Tibial nerve (tissue), 4 donors: ENCODE data around the gene KRT222. TPM values are rescaled to one million over a fixed set of nuclear protein-coding genes. Genes with fewer than 3 reads are reported as not detected.
A peak's percentile ranks its signal among the peaks of the same experiment; 100 is the strongest.

ENCODE experiments used
- DNase-seq, 2 donors: peaks; one replicate each; pipeline ENCODE4 v3.0.0-alpha.2; 2019; ENCODE audit warnings: low spot score in 2 of 2
- H3K27ac ChIP-seq, 4 donors: fragments of 200-600 bp; sonication (generic) in 3 of 4; one replicate each; pipeline ENCODE4 v1.5.1; 2017 to 2019; ENCODE audit warnings: mild to moderate bottlenecking in 1 of 4
- H3K27me3 ChIP-seq, 2 donors: fragments of 200-600 bp; sonication (generic) in 1 of 2; one replicate each; pipeline versions ENCODE4 v1.5.1 to v1.6.0; 2017 to 2019
- H3K36me3 ChIP-seq, 3 donors: fragments of 200-600 bp; sonication (generic); one replicate each; pipeline ENCODE4 v1.5.1; 2018 to 2019
- H3K4me1 ChIP-seq, 4 donors: fragments of 200-600 bp; sonication (generic) in 3 of 4; one replicate each; pipeline ENCODE4 v1.5.1; 2017 to 2019
- H3K4me3 ChIP-seq, 4 donors: fragments of 200-600 bp; sonication (generic) in 3 of 4; one replicate each; pipeline ENCODE4 v1.5.1; 2017 to 2019; ENCODE audit warnings: mild to moderate bottlenecking in 1 of 4, moderate library complexity in 1 of 4
- H3K9me3 ChIP-seq, 4 donors: fragments of 200-600 bp; sonication (generic) in 3 of 4; one replicate each; pipeline ENCODE4 v1.5.1; 2017 to 2019
- EP300 ChIP-seq, 2 donors: sonication (generic); formaldehyde crosslinking; IDR thresholded peaks; one replicate each; pipeline ENCODE4 v1.6.1; 2017; ENCODE audit warnings: antibody characterized with exemption in 2 of 2, mild to moderate bottlenecking in 1 of 2
- POLR2A ChIP-seq, 2 donors: fragments of 450-650 bp; IDR thresholded peaks; one replicate each; pipeline ENCODE4 v1.6.1; 2017; ENCODE audit warnings: antibody characterized with exemption in 2 of 2, mild to moderate bottlenecking in 2 of 2, moderate library complexity in 2 of 2
- WGBS, 2 donors: methylation state at CpG; one replicate each; pipeline ENCODE4 v1.1.5; 2018; 5-methylcytosine and 5-hydroxymethylcytosine counted together
- total RNA-seq, 4 donors: library from RNA; depleted of rRNA; stranded (reverse); fragments of >200 nt; gene quantifications; one replicate each; pipeline ENCODE4 v1.1.0, GENCODE V29; 2016
- TF ChIP-seq, protein P1 (sequence below), 5 experiments: fragments of 200-600 bp in 3 of 5; fragments of 450-650 bp in 2 of 5; sonication (generic) in 3 of 5; IDR thresholded peaks; one replicate each; pipeline ENCODE4 v1.5.1; 2016 to 2019; ENCODE audit warnings: antibody characterized with exemption in 5 of 5, mild to moderate bottlenecking in 3 of 5, moderate library complexity in 2 of 5

The KRT222 gene
- total RNA-seq, 4 donors from 2014 or later: 2.7 to 17.9 (median 7.6) TPM

DNA sequence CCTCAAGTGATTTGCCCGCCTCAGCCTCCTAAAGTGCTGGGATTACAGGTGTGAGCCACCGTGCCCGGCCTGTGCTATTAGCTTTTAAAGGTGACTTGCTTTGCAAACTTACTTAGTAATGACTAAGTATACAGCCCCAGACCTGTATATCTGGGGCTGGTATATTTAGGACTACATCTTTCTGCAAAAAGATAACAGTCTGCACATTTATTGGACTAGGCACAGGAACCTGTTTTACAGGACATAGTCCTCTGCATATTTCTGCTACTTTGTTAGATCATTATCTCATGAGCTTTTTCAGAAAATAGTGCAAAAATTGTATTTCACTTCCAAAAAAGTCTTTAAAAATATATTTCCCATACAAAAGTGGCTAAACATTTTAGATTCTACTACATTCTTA lies 37.3 kb upstream of the KRT222 start:
- WGBS, 2 donors: 93 to 95% methylated on average over 3 of the region's 3 CpGs
- H3K4me1 ChIP-seq: peaks cover 0 to 26% (median 0%) of the 10 kb centered on the region in 4 donors

DNA sequence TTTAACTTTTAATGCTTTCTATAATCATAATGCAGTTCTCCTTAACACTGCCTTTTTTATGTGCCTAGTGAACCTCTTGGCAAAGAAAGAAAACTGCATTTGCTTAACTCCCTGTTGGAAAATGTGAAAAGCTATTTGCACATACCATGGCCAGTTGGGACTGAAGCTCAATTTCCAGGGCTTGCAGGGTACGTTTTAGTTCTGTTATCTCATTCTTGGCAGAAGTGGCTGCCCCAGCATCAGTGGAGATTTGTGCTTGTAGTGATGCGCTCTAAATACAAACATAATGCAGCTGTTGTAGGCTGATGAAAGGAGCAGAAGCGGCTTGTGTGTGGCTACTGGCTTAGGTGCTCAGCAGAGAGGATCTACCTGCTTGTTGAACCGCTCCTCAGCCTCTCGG lies 34.9 kb upstream of the KRT222 start:
- Histone ChIP-seq H3K4me1 (peaks cover 0 to 28% (median 0%) of the 10 kb centered on the region in 4 donors), H3K36me3 (no peaks in the 10 kb centered on the region), H3K9me3 (no peaks in the 10 kb centered on the region), H3K27me3 (peaks cover 0 to 7% of the 10 kb centered on the region in 2 donors), H3K27ac (peak overlapping the region in 2 of 4 donors; percentile 7 to 52), H3K4me3 (no peak overlapping the region)
- DNase-seq: peak in 1 of 2 donors; percentile 24
- 42 to 51% methylated on average over 5 of the region's 5 CpGs for WGBS, 2 donors
- TF ChIP-seq EP300 (IDR thresholded peaks at IDR 0.05): no peak
- TF ChIP-seq, protein P1, sequence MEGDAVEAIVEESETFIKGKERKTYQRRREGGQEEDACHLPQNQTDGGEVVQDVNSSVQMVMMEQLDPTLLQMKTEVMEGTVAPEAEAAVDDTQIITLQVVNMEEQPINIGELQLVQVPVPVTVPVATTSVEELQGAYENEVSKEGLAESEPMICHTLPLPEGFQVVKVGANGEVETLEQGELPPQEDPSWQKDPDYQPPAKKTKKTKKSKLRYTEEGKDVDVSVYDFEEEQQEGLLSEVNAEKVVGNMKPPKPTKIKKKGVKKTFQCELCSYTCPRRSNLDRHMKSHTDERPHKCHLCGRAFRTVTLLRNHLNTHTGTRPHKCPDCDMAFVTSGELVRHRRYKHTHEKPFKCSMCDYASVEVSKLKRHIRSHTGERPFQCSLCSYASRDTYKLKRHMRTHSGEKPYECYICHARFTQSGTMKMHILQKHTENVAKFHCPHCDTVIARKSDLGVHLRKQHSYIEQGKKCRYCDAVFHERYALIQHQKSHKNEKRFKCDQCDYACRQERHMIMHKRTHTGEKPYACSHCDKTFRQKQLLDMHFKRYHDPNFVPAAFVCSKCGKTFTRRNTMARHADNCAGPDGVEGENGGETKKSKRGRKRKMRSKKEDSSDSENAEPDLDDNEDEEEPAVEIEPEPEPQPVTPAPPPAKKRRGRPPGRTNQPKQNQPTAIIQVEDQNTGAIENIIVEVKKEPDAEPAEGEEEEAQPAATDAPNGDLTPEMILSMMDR (IDR thresholded peaks at IDR 0.05): no peak
- TF ChIP-seq POLR2A (IDR thresholded peaks at IDR 0.05): no peak

More for the DNA sequence above, 37.3 kb upstream of the KRT222 start:
- TF ChIP-seq EP300 (IDR thresholded peaks at IDR 0.05) (no peak), POLR2A (IDR thresholded peaks at IDR 0.05) (no peak)
- TF ChIP-seq, protein P1 (IDR thresholded peaks at IDR 0.05): no peak
- no peak overlapping the region for H3K27ac ChIP-seq
- H3K36me3 ChIP-seq: no peaks in the 10 kb centered on the region
- H3K4me3 ChIP-seq: no peak overlapping the region
- H3K27me3 ChIP-seq: peaks cover 0 to under 1% of the 10 kb centered on the region in 2 donors
- no peak for DNase-seq
- no peaks in the 10 kb centered on the region for H3K9me3 ChIP-seq

DNA sequence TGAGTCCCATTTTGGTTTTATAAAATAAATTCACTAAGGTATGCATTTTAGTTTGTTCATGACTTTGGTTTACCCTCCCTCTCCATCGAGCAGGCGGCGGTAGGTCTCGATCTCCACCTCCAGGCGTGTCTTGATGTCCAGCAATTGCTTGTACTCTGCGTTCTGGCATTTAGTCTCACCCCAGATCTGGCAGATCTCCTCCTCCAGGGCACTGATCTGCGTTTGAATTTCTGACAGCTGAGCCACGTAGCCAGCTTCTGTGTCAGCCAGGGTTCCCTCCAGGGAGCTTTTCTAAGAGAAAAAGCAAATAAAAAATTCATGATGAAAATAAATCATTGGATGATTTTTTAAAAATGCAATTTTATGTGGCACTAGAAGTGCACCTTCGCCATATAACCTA lies 34.4 kb upstream of the KRT222 start:
- WGBS, 2 donors: 57 to 61% methylated on average over 9 of the region's 9 CpGs

DNA sequence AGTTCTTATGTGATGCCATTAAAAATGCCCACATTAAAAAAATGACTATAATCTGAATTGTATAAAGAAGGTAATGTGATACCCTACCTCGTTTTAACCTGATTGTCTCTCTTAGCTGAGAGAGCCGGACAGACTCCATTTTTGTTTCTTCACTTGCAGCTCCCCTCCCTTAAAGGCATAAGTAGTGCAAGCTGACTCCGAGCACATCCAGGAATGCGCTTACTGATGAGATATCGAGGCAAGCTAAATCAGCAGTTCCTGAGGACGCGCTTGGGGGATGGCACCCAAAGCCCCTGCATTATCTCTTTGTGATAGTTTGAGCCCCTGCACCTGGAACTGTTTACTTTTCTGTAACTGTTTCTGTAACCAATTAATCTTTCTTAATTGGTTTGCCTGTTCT lies 32.3 kb upstream of the KRT222 start:
- Histone ChIP-seq H3K4me1 (peaks cover 0 to 28% (median 0%) of the 10 kb centered on the region in 4 donors), H3K4me3 (no peak overlapping the region), H3K9me3 (no peaks in the 10 kb centered on the region), H3K27me3 (peaks cover 0 to 7% of the 10 kb centered on the region in 2 donors), H3K27ac (no peak overlapping the region), H3K36me3 (no peaks in the 10 kb centered on the region)
- TF ChIP-seq, protein P1 (IDR thresholded peaks at IDR 0.05): no peak
- TF ChIP-seq EP300 (IDR thresholded peaks at IDR 0.05) (no peak), POLR2A (IDR thresholded peaks at IDR 0.05) (no peak)
- 54 to 61% methylated on average over 7 of the region's 7 CpGs for WGBS, 2 donors
- DNase-seq: no peak

More for the DNA sequence above, 34.4 kb upstream of the KRT222 start:
- Histone ChIP-seq H3K27ac (peak overlapping the region in 1 of 4 donors; percentile 68), H3K4me3 (no peak overlapping the region), H3K9me3 (no peaks in the 10 kb centered on the region), H3K36me3 (no peaks in the 10 kb centered on the region), H3K4me1 (peaks cover 0 to 28% (median 0%) of the 10 kb centered on the region in 4 donors), H3K27me3 (peaks cover 0 to 7% of the 10 kb centered on the region in 2 donors)
- peak; percentile 32 to 54 for DNase-seq
- TF ChIP-seq, protein P1 (IDR thresholded peaks at IDR 0.05): peak in 1 of 5 experiments; percentile 22
- no peak for TF ChIP-seq POLR2A (IDR thresholded peaks at IDR 0.05)
- TF ChIP-seq EP300 (IDR thresholded peaks at IDR 0.05): peak in 1 of 2 donors; percentile 45

DNA sequence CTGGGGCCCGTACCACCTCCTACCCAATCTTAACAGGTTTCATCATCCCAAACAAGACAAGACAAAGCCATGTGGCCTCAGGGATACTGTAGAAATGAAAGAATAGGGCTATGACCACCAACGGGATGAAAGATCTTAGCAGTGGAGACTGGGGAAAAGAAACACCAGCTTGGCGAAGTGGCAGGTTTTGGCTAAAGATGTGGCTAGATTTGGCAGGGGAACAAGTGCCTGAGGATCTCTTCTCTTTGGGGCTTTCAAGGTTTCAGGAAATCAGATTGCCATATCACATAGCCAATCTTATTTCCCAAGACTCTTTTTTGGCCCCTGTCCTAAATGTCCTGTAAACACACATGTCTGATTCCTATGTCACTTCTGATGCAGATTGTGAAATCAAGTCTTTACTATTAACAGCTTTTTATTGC lies 31.7 kb upstream of the KRT222 start:
- Histone ChIP-seq H3K4me1 (peaks cover 0 to 28% (median 0%) of the 10 kb centered on the region in 4 donors), H3K9me3 (no peaks in the 10 kb centered on the region), H3K27ac (no peak overlapping the region), H3K27me3 (peaks cover 0 to 7% of the 10 kb centered on the region in 2 donors), H3K4me3 (no peak overlapping the region), H3K36me3 (no peaks in the 10 kb centered on the region)
- no peak for DNase-seq
- TF ChIP-seq EP300 (IDR thresholded peaks at IDR 0.05) (no peak), POLR2A (IDR thresholded peaks at IDR 0.05) (no peak)
- TF ChIP-seq, protein P1 (IDR thresholded peaks at IDR 0.05): no peak
- WGBS, 2 donors: 75 to 84% methylated on average over 3 of the region's 3 CpGs
